WERI-Rb-1 (cell line): ENCODE measurements around the gene SATB2.

Source experiments
- DNase-seq: peaks from one replicate; pipeline ENCODE4 v3.0.0-alpha.2; 2020
- H3K27ac ChIP-seq: fragments of 250-450 bp; sonication (Bioruptor Pico); 2 replicates; pipeline ENCODE4 v1.5.1; 2020; ENCODE audit warnings: mild to moderate bottlenecking, moderate library complexity
- H3K27me3 ChIP-seq: fragments of 250-450 bp; sonication (Bioruptor Pico); 2 replicates; pipeline ENCODE4 v1.5.1; 2021; ENCODE audit warnings: mild to moderate bottlenecking, low read depth, moderate library complexity; ENCODE audit not compliant: insufficient read depth, severe bottlenecking
- H3K36me3 ChIP-seq: fragments of 250-450 bp; sonication (Bioruptor Pico); 2 replicates; pipeline ENCODE4 v1.5.1; 2020; ENCODE audit warnings: mild to moderate bottlenecking, moderate library complexity
- H3K4me3 ChIP-seq: 2 replicates; pipeline ENCODE4 v1.5.1; 2011; ENCODE audit warnings: low read depth, mild to moderate bottlenecking, control low read depth, low read length
- H3K9me3 ChIP-seq: fragments of 250-450 bp; sonication (Bioruptor Pico); 2 replicates; pipeline ENCODE4 v1.5.1; 2021; ENCODE audit warnings: mild to moderate bottlenecking, moderate library complexity; ENCODE audit not compliant: severe bottlenecking
- CTCF ChIP-seq: IDR thresholded peaks from 2 replicates; pipeline ENCODE4 v1.5.1; 2011; ENCODE audit warnings: low read depth, mild to moderate bottlenecking, control low read depth, inconsistent platforms, low read length

Gene SATB2

GRCh38 chr2:199258291-199258690 lies 199.4 kb downstream of the SATB2 start:
- peaks cover 5% of the 10 kb centered on the region for H3K9me3 ChIP-seq
- no peak overlapping the region for H3K27ac ChIP-seq
- H3K36me3 ChIP-seq = no peaks in the 10 kb centered on the region
- DNase-seq = no peak
- H3K27me3 ChIP-seq = no peaks in the 10 kb centered on the region
- no peak overlapping the region for H3K4me3 ChIP-seq
- peak; percentile 20; the same call in 1 of the 2 replicates for TF ChIP-seq CTCF

GRCh38 chr2:199257261-199258224 lies 200.2 kb downstream of the SATB2 start:
- Histone ChIP-seq H3K27ac (no peak overlapping the region), H3K9me3 (peaks cover under 1% of the 10 kb centered on the region), H3K27me3 (no peaks in the 10 kb centered on the region), H3K4me3 (no peak overlapping the region), H3K36me3 (no peaks in the 10 kb centered on the region)
- TF ChIP-seq CTCF = no peak
- no peak for DNase-seq

- Histone ChIP-seq H3K9me3 (no peaks in the 10 kb centered on the region), H3K27ac (no peak overlapping the region), H3K27me3 (no peaks in the 10 kb centered on the region), H3K4me3 (no peak overlapping the region), H3K36me3 (no peaks in the 10 kb centered on the region)
- no peak for TF ChIP-seq CTCF
- no peak for DNase-seq
Measured at GRCh38 chr2:199230091-199230490, 227.6 kb downstream of the SATB2 start.

GRCh38 chr2:199228887-199229819 lies 228.6 kb downstream of the SATB2 start:
- no peaks in the 10 kb centered on the region for H3K27me3 ChIP-seq
- H3K4me3 ChIP-seq = no peak overlapping the region
- TF ChIP-seq CTCF = no peak
- H3K36me3 ChIP-seq = no peaks in the 10 kb centered on the region
- DNase-seq = no peak
- H3K27ac ChIP-seq = no peak overlapping the region
- H3K9me3 ChIP-seq = no peaks in the 10 kb centered on the region

GRCh38 chr2:199223791-199224190 lies 233.9 kb downstream of the SATB2 start:
- H3K36me3 ChIP-seq = no peaks in the 10 kb centered on the region

More at GRCh38 chr2:199223791-199224190, 233.9 kb downstream of the SATB2 start:
- Histone ChIP-seq H3K27me3 (no peaks in the 10 kb centered on the region), H3K27ac (no peak overlapping the region), H3K4me3 (no peak overlapping the region), H3K9me3 (no peaks in the 10 kb centered on the region)
- no peak for TF ChIP-seq CTCF
- no peak for DNase-seq
